PC-3 (cell line): ENCODE data around the gene SLC45A1. TPM values are rescaled to one million over a fixed set of nuclear protein-coding genes. Genes with fewer than 3 reads are reported as not detected.
A peak's percentile ranks its signal among the peaks of the same experiment; 100 is the strongest.

Source experiments
- ATAC-seq: fragments of 200-7000 bp; cut with Tn5 transposase; 2 replicates; pipeline ENCODE4 v1.9.1; 2020; ENCODE audit warnings: mild to moderate bottlenecking, moderate library complexity
- Bru-seq: library from RNA; stranded (reverse); fragments of 400-500 nt; gene quantifications from one replicate; lab custom pipeline; 2021; lab: Mats Ljungman, UMichigan
- BruChase-seq, 2 experiments: library from RNA; stranded (reverse); fragments of 400-500 nt; gene quantifications; one replicate each; lab custom pipeline; 2021; lab: Mats Ljungman, UMichigan
- BruUV-seq: library from RNA; stranded (reverse); fragments of 400-500 nt; replicated peaks from 2 replicates; lab custom pipeline; 2021; lab: Mats Ljungman, UMichigan
- CTCF ChIA-PET: fragments of 300-600 bp; sonication (Branson Sonifier 250); formaldehyde crosslinking; loops from one replicate; lab custom pipeline; 2022; ENCODE audit warnings: antibody characterized with exemption; lab: Charles Lee
- POLR2A ChIA-PET: fragments of 300-600 bp; sonication (Branson Sonifier 250); formaldehyde crosslinking; loops from one replicate; lab custom pipeline; 2022; ENCODE audit warnings: antibody characterized with exemption; ENCODE audit not compliant: unreplicated experiment; lab: Charles Lee
- DNase-seq: peaks from one replicate; pipeline ENCODE4 v3.0.0-alpha.2; 2015
- H2AFZ ChIP-seq: fragments of 300-600 bp; sonication (generic); 2 replicates; pipeline ENCODE4 v1.6.0; 2016; ENCODE audit warnings: antibody characterized with exemption, low read length
- H3F3A ChIP-seq: fragments of 300-600 bp; sonication (generic); one replicate; pipeline ENCODE4 v1.6.0; 2017; ENCODE audit warnings: antibody characterized with exemption, low read length, control low read depth, mild to moderate bottlenecking; ENCODE audit not compliant: unreplicated experiment
- H3K27ac ChIP-seq: fragments of 300-600 bp; sonication (generic); 2 replicates; pipeline ENCODE4 v1.5.1; 2016; ENCODE audit warnings: mild to moderate bottlenecking, low read length
- H3K27me3 ChIP-seq: fragments of 300-600 bp; sonication (generic); 2 replicates; pipeline ENCODE4 v1.6.1; 2016; ENCODE audit warnings: low read length, mixed read lengths
- H3K36me3 ChIP-seq: fragments of 300-600 bp; sonication (generic); 2 replicates; pipeline ENCODE4 v1.6.1; 2016; ENCODE audit warnings: low read depth, mixed run types, low read length, mixed read lengths
- H3K4me1 ChIP-seq: fragments of 300-600 bp; sonication (generic); 2 replicates; pipeline ENCODE4 v1.5.1; 2016; ENCODE audit warnings: low read length; ENCODE audit not compliant: insufficient read depth
- H3K4me2 ChIP-seq: fragments of 300-600 bp; sonication (generic); 2 replicates; pipeline ENCODE4 v1.6.0; 2016; ENCODE audit warnings: low read length
- H3K4me3 ChIP-seq: fragments of 300-600 bp; sonication (generic); 2 replicates; pipeline ENCODE4 v1.5.1; 2016; ENCODE audit warnings: mild to moderate bottlenecking, low read length, mixed read lengths
- H3K79me2 ChIP-seq: fragments of 300-600 bp; sonication (generic); 2 replicates; pipeline ENCODE4 v1.6.1; 2017; ENCODE audit warnings: low read length, mixed read lengths
- H3K9ac ChIP-seq: fragments of 300-600 bp; sonication (generic); 2 replicates; pipeline ENCODE4 v1.6.0; 2016; ENCODE audit warnings: mild to moderate bottlenecking, low read length
- H3K9me2 ChIP-seq: fragments of 300-600 bp; sonication (generic); replicated peaks from 2 replicates; pipeline ENCODE4 v1.6.1; 2016; ENCODE audit warnings: mixed run types, low read length, mixed read lengths
- H3K9me3 ChIP-seq: fragments of 300-600 bp; sonication (generic); 2 replicates; pipeline ENCODE4 v1.6.1; 2016; ENCODE audit warnings: low read length, mixed read lengths
- H4K20me1 ChIP-seq: fragments of 300-600 bp; sonication (generic); 2 replicates; pipeline ENCODE4 v1.6.1; 2016; ENCODE audit warnings: low read length, mixed read lengths
- CTCF ChIP-seq: fragments of 300-600 bp; sonication (generic); conservative IDR thresholded peaks from 2 replicates; pipeline ENCODE4 v1.5.1; 2017; ENCODE audit warnings: antibody characterized with exemption, low read depth, mild to moderate bottlenecking, low read length
- EZH2 ChIP-seq: fragments of 300-600 bp; sonication (generic); IDR thresholded peaks from one replicate; pipeline ENCODE4 v1.6.1; 2017; ENCODE audit warnings: antibody characterized with exemption, mild to moderate bottlenecking, low read length; ENCODE audit not compliant: unreplicated experiment
- EZH2phosphoT487 ChIP-seq: fragments of 300-600 bp; sonication (generic); IDR thresholded peaks from 2 replicates; pipeline ENCODE4 v1.6.1; 2018; ENCODE audit warnings: mild to moderate bottlenecking, antibody characterized with exemption, low read length, borderline replicate concordance
- intact Hi-C: fragments of 100-400 bp; cut with micrococcal nuclease; formaldehyde crosslinking; loops from 2 replicates; pipeline ENCODE4 v1.9.0; 2023
- long read RNA-seq: library from polyadenylated mRNA; unstranded; transcript quantifications from one replicate; pipeline ENCODE4 v2.0.0, GENCODE V29; 2021; ENCODE audit not compliant: unreplicated experiment
- total RNA-seq: library from RNA; depleted of rRNA; stranded (reverse); fragments of >200 nt; gene quantifications from 2 replicates; pipeline ENCODE4 v1.2.3, GENCODE V29; 2014; rRNA removed

The SLC45A1 gene
- total RNA-seq (0.62 and 0.75 TPM in 2 replicates), Bru-seq, nascent RNA (percentile 50 among the genes with signal in this experiment), BruChase-seq, experiment 1, labeled RNA remaining after a 6-hour chase (percentile 42 among the genes with signal in this experiment), BruChase-seq, experiment 2, labeled RNA remaining after a 2-hour chase (percentile 31 among the genes with signal in this experiment)
- long read RNA-seq, transcript SLC45A1-204 (5 exons, 1,747 nt), result major isoform, 7 of 15 reads
- long read RNA-seq, partial matches to known transcripts, result 4 of 15 reads
- long read RNA-seq, other reads (novel, unspliced or antisense), result 3 of 15 reads

- Histone ChIP-seq H3K4me2 (peak within 1 kb of the TSS; percentile 92), H3K27ac (no peak within 1 kb of the TSS), H3F3A (no peaks in the 10 kb centered on the region), H3K9me3 (no peaks in the 10 kb centered on the region), H4K20me1 (no peaks in the 10 kb centered on the region), H3K4me1 (peaks cover 29% of the 10 kb centered on the region), H2AFZ (peak within 1 kb of the TSS; percentile 74), H3K36me3 (no peaks in the 10 kb centered on the region), H3K9me2 (no peaks in the 10 kb centered on the region), H3K9ac (peak within 1 kb of the TSS; percentile 38), H3K27me3 (no peaks in the 10 kb centered on the region), H3K4me3 (peak within 1 kb of the TSS; percentile 63), H3K79me2 (no peaks in the 10 kb centered on the region)
- ChIA-PET POLR2A (interaction anchor here (0.6 kb wide), 3 partner anchors 31 to 757 kb away, joined by 3 to 6 read pairs (median 3); no protein-coding TSS in a partner anchor), CTCF (interaction anchor here (1.2 kb wide), 1 partner anchor 26 kb away, joined by 3 read pairs; no protein-coding TSS in a partner anchor)
- intact Hi-C loops, result no loop called here
- peak; percentile 75 for ATAC-seq
- TF ChIP-seq EZH2 (no peak), EZH2phosphoT487 (no peak), CTCF (no peak)
- no TSS peak for BruUV-seq
- peak; percentile 70 for DNase-seq
Observed at GRCh38 chr1:8317647-8318381, at the start of gene SLC45A1. TSS of gene SLC45A1 (plus strand) at chr1:8318114. CDS start at chr1:8324330, 6,216 bp downstream.

DNA sequence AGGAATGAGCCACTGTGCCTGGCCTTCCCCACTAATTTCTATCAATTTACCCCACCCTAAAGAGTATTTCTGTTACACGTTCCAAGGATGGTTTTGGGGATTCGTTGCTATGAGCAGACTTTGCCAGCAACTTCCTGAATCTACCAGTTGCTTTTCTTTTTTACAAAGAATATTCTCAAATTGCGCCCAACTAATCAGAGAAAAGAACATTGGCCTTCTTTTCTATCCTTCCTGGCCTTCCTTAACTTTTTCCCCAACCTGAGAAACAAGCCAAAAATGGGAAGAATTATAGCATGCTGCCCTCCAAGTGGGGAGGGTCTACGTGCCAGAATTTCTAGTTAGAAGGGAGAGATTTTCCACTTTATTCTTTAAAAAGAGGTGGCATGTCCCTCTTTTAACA lies 44.9 kb upstream of the SLC45A1 start:
- BruUV-seq, result no TSS peak
- ATAC-seq (no peak), DNase-seq (no peak)
- no peaks in the 10 kb centered on the region for H3K4me1 ChIP-seq
- no peak overlapping the region for H3K27ac ChIP-seq
- H4K20me1 ChIP-seq, result no peaks in the 10 kb centered on the region
- ChIA-PET POLR2A (no interaction called here), CTCF (no interaction called here)
- no peaks in the 10 kb centered on the region for H3K27me3 ChIP-seq
- H3K79me2 ChIP-seq, result no peaks in the 10 kb centered on the region
- TF ChIP-seq EZH2phosphoT487, result no peak
- no peak for TF ChIP-seq CTCF
- TF ChIP-seq EZH2, result no peak
- H3K4me3 ChIP-seq, result no peak overlapping the region
- H3K9me2 ChIP-seq, result no peaks in the 10 kb centered on the region
- no peak overlapping the region for H3K4me2 ChIP-seq
- intact Hi-C loops, result no loop called here
- H2AFZ ChIP-seq, result no peak overlapping the region
- no peaks in the 10 kb centered on the region for H3K36me3 ChIP-seq
- H3F3A ChIP-seq, result no peaks in the 10 kb centered on the region
- H3K9me3 ChIP-seq, result no peaks in the 10 kb centered on the region
- H3K9ac ChIP-seq, result no peak overlapping the region
